ENCODE measurements around the gene INPP5B. TPM values are rescaled to one million over a fixed set of nuclear protein-coding genes. Genes with fewer than 3 reads are reported as not detected.
"Not testable (repeated sequence)": the region's sequence is repeated elsewhere in the genome, so short reads cannot be mapped to it uniquely, and the experiment has no call there.

Gene INPP5B
- total and polyA plus RNA-seq, 2 experiments from 2014 or later: 6.9 to 29.1 TPM

DNA sequence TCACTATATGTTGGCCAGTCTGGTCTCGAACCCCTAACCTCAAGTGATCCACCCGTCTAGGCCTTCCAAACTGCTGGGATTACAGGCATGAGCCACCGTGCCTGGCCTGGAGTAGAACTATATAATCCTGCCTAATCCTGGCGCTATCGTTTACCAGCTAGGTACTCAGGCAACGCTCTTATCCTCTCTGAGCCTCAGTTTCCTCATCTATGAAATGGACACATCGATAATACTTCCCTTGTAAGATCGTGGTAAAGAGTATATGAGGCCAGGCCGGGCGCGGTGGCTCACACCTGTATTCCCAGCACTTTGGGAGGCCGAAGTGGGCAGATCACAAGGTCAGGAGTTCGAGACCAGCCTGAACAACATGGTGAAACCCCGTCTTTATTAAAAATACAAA is 10.1 kb downstream of the INPP5B start:
- H3K4me3 ChIP-seq; H3F3A ChIP-seq (replicated peaks; ENCODE audit: low read depth); H3K36me3 ChIP-seq (ENCODE audit: insufficient read depth); H2AFZ ChIP-seq; H3K27me3 ChIP-seq (ENCODE audit: insufficient read depth); H3K27me3 Mint-ChIP-seq (ENCODE audit: insufficient read depth, low read depth, poor library complexity); H4K20me1 ChIP-seq (replicated peaks; ENCODE audit: insufficient read depth); H3K79me2 ChIP-seq (replicated peaks; ENCODE audit: insufficient read depth); DNase-seq (ENCODE audit: low spot score); H3K27ac Mint-ChIP-seq; H3K9me3 Mint-ChIP-seq; H3K4me1 Mint-ChIP-seq; H3K4me3 Mint-ChIP-seq; H3K4me1 ChIP-seq (ENCODE audit: insufficient read depth); H3K27ac ChIP-seq (ENCODE audit: low read depth); H3K9me2 ChIP-seq (ENCODE audit: insufficient read depth); ATAC-seq; H3K4me2 ChIP-seq: not testable (repeated sequence)
- peaks cover 21% of the 10 kb centered on the region for H3K36me3 Mint-ChIP-seq (ENCODE audit: low read depth)

DNA sequence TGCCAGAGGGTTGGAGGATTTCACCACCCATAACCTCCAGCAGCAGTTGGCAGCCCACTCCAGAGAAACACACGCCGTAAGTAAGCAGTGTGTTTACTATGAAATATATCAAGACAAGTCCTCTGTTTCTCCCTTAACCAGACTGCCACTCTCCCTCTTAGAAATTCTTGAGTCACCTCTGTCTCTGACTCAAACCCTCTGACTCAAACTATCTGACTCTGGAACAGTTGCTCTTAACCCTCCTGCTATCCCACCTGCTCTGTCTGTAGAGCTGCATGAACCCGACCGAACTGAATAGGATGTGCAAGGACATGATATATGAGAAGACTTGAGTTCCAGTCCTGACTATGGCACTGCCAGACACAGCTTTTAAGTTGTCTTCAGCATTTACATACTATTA is 14.1 kb downstream of the INPP5B start:
- H3K4me2 ChIP-seq: peak overlapping the region; percentile 73; the same call in 1 of the 2 replicates
- H3K4me1 Mint-ChIP-seq: peaks cover 5% of the 10 kb centered on the region; the same call in 1 of the 3 replicates
- ATAC-seq: no peak
- TF ChIP-seq JUNB (IDR thresholded peaks at IDR 0.05; ENCODE audit: unreplicated experiment): no peak
- no peak for TF ChIP-seq ZNF331 (CRISPR knock-in tag; IDR thresholded peaks at IDR 0.05; ENCODE audit: low read depth)
- TF ChIP-seq, protein P1, sequence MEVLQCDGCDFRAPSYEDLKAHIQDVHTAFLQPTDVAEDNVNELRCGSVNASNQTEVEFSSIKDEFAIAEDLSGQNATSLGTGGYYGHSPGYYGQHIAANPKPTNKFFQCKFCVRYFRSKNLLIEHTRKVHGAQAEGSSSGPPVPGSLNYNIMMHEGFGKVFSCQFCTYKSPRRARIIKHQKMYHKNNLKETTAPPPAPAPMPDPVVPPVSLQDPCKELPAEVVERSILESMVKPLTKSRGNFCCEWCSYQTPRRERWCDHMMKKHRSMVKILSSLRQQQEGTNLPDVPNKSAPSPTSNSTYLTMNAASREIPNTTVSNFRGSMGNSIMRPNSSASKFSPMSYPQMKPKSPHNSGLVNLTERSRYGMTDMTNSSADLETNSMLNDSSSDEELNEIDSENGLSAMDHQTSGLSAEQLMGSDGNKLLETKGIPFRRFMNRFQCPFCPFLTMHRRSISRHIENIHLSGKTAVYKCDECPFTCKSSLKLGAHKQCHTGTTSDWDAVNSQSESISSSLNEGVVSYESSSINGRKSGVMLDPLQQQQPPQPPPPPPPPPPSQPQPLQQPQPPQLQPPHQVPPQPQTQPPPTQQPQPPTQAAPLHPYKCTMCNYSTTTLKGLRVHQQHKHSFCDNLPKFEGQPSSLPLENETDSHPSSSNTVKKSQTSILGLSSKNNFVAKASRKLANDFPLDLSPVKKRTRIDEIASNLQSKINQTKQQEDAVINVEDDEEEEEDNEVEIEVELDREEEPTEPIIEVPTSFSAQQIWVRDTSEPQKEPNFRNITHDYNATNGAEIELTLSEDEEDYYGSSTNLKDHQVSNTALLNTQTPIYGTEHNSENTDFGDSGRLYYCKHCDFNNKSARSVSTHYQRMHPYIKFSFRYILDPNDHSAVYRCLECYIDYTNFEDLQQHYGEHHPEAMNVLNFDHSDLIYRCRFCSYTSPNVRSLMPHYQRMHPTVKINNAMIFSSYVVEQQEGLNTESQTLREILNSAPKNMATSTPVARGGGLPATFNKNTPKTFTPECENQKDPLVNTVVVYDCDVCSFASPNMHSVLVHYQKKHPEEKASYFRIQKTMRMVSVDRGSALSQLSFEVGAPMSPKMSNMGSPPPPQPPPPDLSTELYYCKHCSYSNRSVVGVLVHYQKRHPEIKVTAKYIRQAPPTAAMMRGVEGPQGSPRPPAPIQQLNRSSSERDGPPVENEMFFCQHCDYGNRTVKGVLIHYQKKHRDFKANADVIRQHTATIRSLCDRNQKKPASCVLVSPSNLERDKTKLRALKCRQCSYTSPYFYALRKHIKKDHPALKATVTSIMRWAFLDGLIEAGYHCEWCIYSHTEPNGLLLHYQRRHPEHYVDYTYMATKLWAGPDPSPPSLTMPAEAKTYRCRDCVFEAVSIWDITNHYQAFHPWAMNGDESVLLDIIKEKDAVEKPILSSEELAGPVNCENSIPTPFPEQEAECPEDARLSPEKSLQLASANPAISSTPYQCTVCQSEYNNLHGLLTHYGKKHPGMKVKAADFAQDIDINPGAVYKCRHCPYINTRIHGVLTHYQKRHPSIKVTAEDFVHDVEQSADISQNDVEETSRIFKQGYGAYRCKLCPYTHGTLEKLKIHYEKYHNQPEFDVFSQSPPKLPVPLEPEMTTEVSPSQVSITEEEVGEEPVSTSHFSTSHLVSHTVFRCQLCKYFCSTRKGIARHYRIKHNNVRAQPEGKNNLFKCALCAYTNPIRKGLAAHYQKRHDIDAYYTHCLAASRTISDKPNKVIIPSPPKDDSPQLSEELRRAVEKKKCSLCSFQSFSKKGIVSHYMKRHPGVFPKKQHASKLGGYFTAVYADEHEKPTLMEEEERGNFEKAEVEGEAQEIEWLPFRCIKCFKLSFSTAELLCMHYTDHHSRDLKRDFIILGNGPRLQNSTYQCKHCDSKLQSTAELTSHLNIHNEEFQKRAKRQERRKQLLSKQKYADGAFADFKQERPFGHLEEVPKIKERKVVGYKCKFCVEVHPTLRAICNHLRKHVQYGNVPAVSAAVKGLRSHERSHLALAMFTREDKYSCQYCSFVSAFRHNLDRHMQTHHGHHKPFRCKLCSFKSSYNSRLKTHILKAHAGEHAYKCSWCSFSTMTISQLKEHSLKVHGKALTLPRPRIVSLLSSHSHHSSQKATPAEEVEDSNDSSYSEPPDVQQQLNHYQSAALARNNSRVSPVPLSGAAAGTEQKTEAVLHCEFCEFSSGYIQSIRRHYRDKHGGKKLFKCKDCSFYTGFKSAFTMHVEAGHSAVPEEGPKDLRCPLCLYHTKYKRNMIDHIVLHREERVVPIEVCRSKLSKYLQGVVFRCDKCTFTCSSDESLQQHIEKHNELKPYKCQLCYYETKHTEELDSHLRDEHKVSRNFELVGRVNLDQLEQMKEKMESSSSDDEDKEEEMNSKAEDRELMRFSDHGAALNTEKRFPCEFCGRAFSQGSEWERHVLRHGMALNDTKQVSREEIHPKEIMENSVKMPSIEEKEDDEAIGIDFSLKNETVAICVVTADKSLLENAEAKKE (CRISPR knock-in tag; IDR thresholded peaks at IDR 0.05): no peak
- TF ChIP-seq NANOG (IDR thresholded peaks at IDR 0.05; ENCODE audit: borderline replicate concordance): no peak
- TF ChIP-seq EZH2 (IDR thresholded peaks at IDR 0.05; ENCODE audit: low read depth, unreplicated experiment): no peak
- no peak for TF ChIP-seq EZH2phosphoT487 (IDR thresholded peaks at IDR 0.05; ENCODE audit: unreplicated experiment)
- TF ChIP-seq, protein P2, sequence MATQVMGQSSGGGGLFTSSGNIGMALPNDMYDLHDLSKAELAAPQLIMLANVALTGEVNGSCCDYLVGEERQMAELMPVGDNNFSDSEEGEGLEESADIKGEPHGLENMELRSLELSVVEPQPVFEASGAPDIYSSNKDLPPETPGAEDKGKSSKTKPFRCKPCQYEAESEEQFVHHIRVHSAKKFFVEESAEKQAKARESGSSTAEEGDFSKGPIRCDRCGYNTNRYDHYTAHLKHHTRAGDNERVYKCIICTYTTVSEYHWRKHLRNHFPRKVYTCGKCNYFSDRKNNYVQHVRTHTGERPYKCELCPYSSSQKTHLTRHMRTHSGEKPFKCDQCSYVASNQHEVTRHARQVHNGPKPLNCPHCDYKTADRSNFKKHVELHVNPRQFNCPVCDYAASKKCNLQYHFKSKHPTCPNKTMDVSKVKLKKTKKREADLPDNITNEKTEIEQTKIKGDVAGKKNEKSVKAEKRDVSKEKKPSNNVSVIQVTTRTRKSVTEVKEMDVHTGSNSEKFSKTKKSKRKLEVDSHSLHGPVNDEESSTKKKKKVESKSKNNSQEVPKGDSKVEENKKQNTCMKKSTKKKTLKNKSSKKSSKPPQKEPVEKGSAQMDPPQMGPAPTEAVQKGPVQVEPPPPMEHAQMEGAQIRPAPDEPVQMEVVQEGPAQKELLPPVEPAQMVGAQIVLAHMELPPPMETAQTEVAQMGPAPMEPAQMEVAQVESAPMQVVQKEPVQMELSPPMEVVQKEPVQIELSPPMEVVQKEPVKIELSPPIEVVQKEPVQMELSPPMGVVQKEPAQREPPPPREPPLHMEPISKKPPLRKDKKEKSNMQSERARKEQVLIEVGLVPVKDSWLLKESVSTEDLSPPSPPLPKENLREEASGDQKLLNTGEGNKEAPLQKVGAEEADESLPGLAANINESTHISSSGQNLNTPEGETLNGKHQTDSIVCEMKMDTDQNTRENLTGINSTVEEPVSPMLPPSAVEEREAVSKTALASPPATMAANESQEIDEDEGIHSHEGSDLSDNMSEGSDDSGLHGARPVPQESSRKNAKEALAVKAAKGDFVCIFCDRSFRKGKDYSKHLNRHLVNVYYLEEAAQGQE (IDR thresholded peaks at IDR 0.05; ENCODE audit: unreplicated experiment): no peak
- no peak for TF ChIP-seq STAT1 (IDR thresholded peaks at IDR 0.05; ENCODE audit: unreplicated experiment)
- TF ChIP-seq, protein P3, sequence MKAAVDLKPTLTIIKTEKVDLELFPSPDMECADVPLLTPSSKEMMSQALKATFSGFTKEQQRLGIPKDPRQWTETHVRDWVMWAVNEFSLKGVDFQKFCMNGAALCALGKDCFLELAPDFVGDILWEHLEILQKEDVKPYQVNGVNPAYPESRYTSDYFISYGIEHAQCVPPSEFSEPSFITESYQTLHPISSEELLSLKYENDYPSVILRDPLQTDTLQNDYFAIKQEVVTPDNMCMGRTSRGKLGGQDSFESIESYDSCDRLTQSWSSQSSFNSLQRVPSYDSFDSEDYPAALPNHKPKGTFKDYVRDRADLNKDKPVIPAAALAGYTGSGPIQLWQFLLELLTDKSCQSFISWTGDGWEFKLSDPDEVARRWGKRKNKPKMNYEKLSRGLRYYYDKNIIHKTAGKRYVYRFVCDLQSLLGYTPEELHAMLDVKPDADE (IDR thresholded peaks at IDR 0.05): no peak
- no peak for TF ChIP-seq ZNF114 (CRISPR knock-in tag; IDR thresholded peaks at IDR 0.05)
- TF ChIP-seq CREB1 (CRISPR knock-in tag; IDR thresholded peaks at IDR 0.05; ENCODE audit: low read depth): no peak

More for the DNA sequence above, 14.1 kb downstream of the INPP5B start:
- Mint-ChIP-seq H3K4me3 (peak overlapping the region; percentile 84), H3K9me3 (no peaks in the 10 kb centered on the region), H3K27me3 (ENCODE audit: insufficient read depth, low read depth, poor library complexity) (peaks cover 11% of the 10 kb centered on the region), H3K36me3 (ENCODE audit: low read depth) (peaks cover 12% of the 10 kb centered on the region), H3K27ac (no peak overlapping the region)
- Histone ChIP-seq H3K79me2 (replicated peaks; ENCODE audit: insufficient read depth) (peaks cover 31% of the 10 kb centered on the region), H3K4me3 (no peak overlapping the region; the same call in 1 of the 2 replicates), H2AFZ (no peak overlapping the region), H3K27me3 (ENCODE audit: insufficient read depth) (no peaks in the 10 kb centered on the region), H3F3A (replicated peaks; ENCODE audit: low read depth) (peaks cover 9% of the 10 kb centered on the region; the same call in 1 of the 2 replicates), H3K4me1 (ENCODE audit: insufficient read depth) (peaks cover 5% of the 10 kb centered on the region; the same call in 1 of the 2 replicates), H4K20me1 (replicated peaks; ENCODE audit: insufficient read depth) (no peaks in the 10 kb centered on the region), H3K9me2 (ENCODE audit: insufficient read depth) (no peaks in the 10 kb centered on the region), H3K36me3 (ENCODE audit: insufficient read depth) (no peaks in the 10 kb centered on the region), H3K27ac (ENCODE audit: low read depth) (peak overlapping the region; percentile 90)
- no peak for DNase-seq (ENCODE audit: low spot score)
